Naive thymus-derived CD8-positive, alpha-beta T cell (primary cell): ENCODE results near the gene ADARB1. TPM values are rescaled to one million over a fixed set of nuclear protein-coding genes. Genes with fewer than 3 reads are reported as not detected.
"Not testable (repeated sequence)": the region's sequence is repeated elsewhere in the genome, so short reads cannot be mapped to it uniquely, and the experiment has no call there.

Experiments
- ATAC-seq, 2 donors: fragments of 150-1000 bp; cut with Tn5 transposase in 1 of 2; sonication (Bioruptor Pico), chemical (Tn5 transposase) in 1 of 2; 1 replicate in 1 of 2; 2 replicates in 1 of 2; pipeline ENCODE4 v1.10.0; 2021; ENCODE audit warnings: mild to moderate bottlenecking in 2 of 2, moderate library complexity in 2 of 2
- POLR2A ChIA-PET: fragments of 350-600 bp; sonication (Branson Sonifier 250); formaldehyde crosslinking; loops from one replicate; lab custom pipeline; 2021; ENCODE audit warnings: antibody characterized with exemption; lab: Charles Lee
- DNase-seq, 10 donors: peaks; one replicate each; pipeline versions ENCODE4 v3.0.0 to v3.0.0-alpha.2; 2020 to 2022
- H3K27ac Mint-ChIP-seq, 10 donors: one replicate each; pipeline ENCODE4 v1.8.0; 2020 to 2022; ENCODE audit warnings: mild to moderate bottlenecking in 10 of 10, mixed read lengths in 10 of 10, moderate library complexity in 4 of 10, inconsistent platforms in 1 of 10
- H3K27me3 Mint-ChIP-seq, 5 donors: one replicate each; pipeline ENCODE4 v1.8.0; 2021 to 2022; ENCODE audit warnings: mixed read lengths in 5 of 5
- H3K36me3 Mint-ChIP-seq, 3 donors: one replicate each; pipeline ENCODE4 v1.8.0; 2020 to 2022; ENCODE audit warnings: mixed read lengths in 3 of 3, mild to moderate bottlenecking in 2 of 3, inconsistent platforms in 1 of 3
- H3K4me1 Mint-ChIP-seq, 4 donors: one replicate each; pipeline ENCODE4 v1.8.0; 2021 to 2022; ENCODE audit warnings: mixed read lengths in 4 of 4
- H3K4me3 Mint-ChIP-seq, 10 donors: one replicate each; pipeline ENCODE4 v1.8.0; 2020 to 2022; ENCODE audit warnings: mild to moderate bottlenecking in 10 of 10, mixed read lengths in 10 of 10, moderate library complexity in 6 of 10, inconsistent platforms in 1 of 10
- H3K9me3 Mint-ChIP-seq, 9 donors: one replicate each; pipeline ENCODE4 v1.8.0; 2020 to 2022; ENCODE audit warnings: mixed read lengths in 9 of 9, mild to moderate bottlenecking in 3 of 9, inconsistent platforms in 1 of 9, moderate library complexity in 1 of 9
- polyA plus RNA-seq, 3 donors: library from polyadenylated mRNA; unstranded; fragments of 300-500 nt; fragmentation: Illumina TruSeq; gene quantifications; one replicate each; pipeline ENCODE4 v1.2.3, GENCODE V29; 2021
- total RNA-seq, 8 experiments: library from RNA in 2 of 8; stranded (reverse) in 2 of 8; gene quantifications; one replicate each; pipeline ENCODE4 v1.2.3 and lab custom pipeline; 2021 to 2026

The ADARB1 gene
- total and polyA plus RNA-seq, 5 experiments from 2014 or later: 2.9 to 36.9 (median 7.7) TPM

DNA sequence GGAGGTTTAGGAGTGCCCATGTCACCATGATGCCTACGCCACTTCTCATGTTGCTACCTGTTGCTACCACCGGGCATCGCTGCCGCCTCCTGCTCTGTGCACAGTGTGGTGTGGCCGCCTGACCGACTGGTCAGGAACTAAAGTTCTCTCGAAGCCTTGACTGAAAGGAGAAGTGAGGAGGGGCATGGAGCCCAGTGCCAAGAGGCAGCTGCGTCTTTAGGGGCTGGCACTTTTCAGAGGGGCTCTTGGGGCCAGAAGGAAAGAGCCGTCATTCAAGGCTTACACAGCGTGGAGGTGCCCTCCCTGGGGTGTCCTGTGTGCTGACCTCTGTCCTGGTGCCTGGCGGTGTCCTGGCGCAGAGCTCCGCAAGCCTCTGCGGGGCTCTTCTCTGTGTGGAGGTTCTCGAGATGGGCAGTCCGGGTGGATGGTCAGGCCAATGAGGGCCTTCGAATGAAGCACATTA lies 57.2 kb downstream of the ADARB1 start:
- H3K9me3 Mint-ChIP-seq: no peaks in the 10 kb centered on the region
- no peak for ATAC-seq
- no peak overlapping the region for H3K4me3 Mint-ChIP-seq
- peaks cover 15 to 55% (median 18%) of the 10 kb centered on the region in 4 donors for H3K4me1 Mint-ChIP-seq
- peak overlapping the region in 1 of 10 donors; percentile 49 for H3K27ac Mint-ChIP-seq
- no peaks in the 10 kb centered on the region for H3K27me3 Mint-ChIP-seq
- DNase-seq: no peak
- peaks cover 0 to 28% (median 0%) of the 10 kb centered on the region in 3 donors for H3K36me3 Mint-ChIP-seq
- POLR2A ChIA-PET: no interaction called here

DNA sequence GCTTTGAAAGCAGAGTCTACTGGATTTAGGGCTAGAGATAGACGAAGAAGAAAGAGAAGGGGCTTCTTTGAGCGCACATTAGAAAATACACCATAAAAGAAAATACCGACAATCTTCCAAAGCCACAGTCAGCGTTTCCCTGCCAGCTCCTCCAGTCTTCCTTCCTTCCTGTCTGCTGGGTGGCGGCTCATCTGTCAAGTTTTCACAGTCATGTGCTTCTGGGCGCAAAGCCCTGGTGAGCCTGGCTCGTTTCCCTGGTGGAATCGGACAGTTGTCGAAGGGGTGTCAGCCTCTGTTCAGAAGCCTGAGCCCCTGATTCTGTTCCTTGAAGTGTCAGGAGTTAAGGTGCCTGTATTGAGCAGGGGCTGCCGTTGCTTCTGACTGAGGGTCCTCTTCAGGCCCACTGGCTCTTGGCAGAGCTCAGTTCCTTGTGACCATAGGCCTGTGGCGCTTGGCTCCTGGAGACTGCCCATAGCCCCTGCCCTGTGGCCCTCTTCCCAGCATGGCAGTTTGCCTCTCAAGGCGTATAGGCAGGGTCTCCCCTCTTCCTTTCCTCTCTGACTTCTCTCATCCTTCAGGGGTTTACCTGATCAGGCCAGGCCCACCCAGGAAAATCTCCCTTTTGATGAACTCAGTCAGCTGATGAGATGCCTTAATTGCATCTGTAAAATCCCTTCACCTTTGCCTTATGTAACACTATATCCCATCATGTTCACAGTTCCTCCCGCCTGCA lies 58.6 kb downstream of the ADARB1 start:
- Mint-ChIP-seq H3K4me1 (peaks cover 12 to 50% (median 23%) of the 10 kb centered on the region in 4 donors), H3K27me3 (no peaks in the 10 kb centered on the region), H3K36me3 (peaks cover 0 to 21% (median 0%) of the 10 kb centered on the region in 3 donors), H3K4me3 (no peak overlapping the region), H3K27ac (peak overlapping the region in 5 of 10 donors; percentile 12 to 93 (median 76)), H3K9me3 (no peaks in the 10 kb centered on the region)
- ATAC-seq (no peak), DNase-seq (no peak)
- POLR2A ChIA-PET: no interaction called here

DNA sequence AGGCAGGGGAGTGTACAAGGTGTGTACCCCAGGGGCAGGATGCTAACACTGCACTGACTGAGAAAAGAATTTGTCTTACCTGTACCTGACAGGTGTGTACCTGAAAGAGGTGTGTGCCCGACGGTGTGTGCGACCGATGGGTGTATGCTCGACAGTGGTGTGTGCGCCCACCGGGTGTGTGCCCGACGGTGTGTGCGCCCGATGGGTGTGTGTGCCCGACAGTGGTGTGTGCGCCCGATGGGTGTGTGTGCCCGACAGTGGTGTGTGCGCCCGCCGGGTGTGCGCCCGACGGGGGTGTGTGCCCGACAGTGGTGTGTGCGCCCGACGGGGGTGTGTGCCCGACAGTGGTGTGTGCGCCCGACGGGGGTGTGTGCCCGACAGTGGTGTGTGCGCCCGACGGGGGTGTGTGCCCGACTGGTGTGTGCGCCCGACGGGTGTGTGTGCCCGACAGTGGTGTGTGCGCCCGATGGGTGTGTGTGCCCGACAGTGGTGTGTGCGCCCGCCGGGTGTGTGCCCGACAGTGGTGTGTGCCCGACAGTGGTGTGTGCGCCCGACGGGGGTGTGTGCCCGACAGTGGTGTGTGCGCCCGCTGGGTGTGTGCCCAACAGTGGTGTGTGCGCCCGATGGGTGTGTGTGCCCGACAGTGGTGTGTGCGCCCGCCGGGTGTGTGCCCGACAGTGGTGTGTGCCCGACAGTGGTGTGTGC lies 59.3 kb downstream of the ADARB1 start:
- POLR2A ChIA-PET, H3K9me3 Mint-ChIP-seq, H3K27me3 Mint-ChIP-seq, H3K4me3 Mint-ChIP-seq, ATAC-seq, DNase-seq: not testable (repeated sequence)
- H3K27ac Mint-ChIP-seq: peak overlapping the region in 2 of 10 donors; percentile 76 to 83
- H3K36me3 Mint-ChIP-seq: peaks cover 0 to 19% (median 0%) of the 10 kb centered on the region in 3 donors
- peaks cover 10 to 49% (median 17%) of the 10 kb centered on the region in 4 donors for H3K4me1 Mint-ChIP-seq

DNA sequence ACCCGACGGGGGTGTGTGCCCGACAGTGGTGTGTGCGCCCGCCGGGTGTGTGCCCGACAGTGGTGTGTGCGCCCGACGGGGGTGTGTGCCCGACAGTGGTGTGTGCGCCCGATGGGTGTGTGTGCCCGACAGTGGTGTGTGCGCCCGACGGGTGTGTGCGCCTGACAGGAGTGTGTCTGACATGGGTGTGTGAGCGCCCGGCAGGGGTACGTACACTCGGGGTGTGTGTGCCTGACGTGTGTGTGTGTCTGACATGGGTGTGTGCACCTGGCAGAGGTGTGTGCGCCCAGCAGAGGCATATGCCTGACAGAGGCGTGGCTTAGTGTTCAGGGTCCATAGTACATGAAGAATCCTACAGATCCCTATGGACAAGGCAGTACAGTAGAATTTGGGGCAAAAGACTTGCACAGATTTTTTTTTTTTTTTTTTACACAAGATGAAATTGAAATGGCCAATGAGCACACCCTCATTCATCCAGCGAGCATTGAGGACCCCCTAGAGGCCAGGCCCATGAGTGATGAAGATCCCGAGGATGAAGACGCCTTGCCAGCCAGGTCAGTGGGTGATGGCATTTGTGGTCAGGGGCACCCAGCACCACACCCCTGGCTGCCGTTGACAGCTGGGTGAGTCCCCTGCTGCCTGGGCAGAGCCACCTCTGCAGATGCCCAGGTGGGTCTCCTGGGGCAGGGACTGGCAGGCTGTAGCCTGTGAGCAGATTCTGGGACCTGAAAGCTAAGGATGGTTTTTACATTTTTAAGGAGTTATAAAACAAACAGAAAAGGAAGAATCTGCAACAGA lies 60.1 kb downstream of the ADARB1 start:
- POLR2A ChIA-PET: interaction anchor here (0.7 kb wide), 1 partner anchor 646 kb away, joined by 5 read pairs; no protein-coding TSS in a partner anchor

DNA sequence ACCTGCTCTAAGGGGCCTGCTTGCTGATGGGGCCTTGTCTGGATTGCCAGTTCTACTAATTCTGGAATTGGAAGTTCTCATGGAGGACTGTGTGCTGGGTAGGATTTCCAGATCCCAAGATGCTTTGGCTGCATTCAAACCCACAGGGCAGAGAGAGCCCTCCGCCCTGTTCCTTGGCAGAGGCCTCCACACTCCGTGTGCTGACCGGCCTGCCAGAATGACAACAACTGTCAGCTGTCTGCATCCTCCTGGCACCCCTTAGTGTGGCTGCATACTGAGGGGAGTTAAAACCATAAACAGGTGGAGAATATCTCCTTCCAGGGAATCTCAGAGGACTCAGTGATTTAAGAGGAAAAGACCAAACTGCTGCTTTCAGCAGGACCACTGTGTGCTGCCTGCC lies 60.7 kb downstream of the ADARB1 start:
- Mint-ChIP-seq H3K4me3 (no peak overlapping the region), H3K27ac (no peak overlapping the region), H3K36me3 (peaks cover 0 to 18% (median 0%) of the 10 kb centered on the region in 3 donors), H3K4me1 (peaks cover 10 to 40% (median 19%) of the 10 kb centered on the region in 4 donors), H3K27me3 (no peaks in the 10 kb centered on the region), H3K9me3 (no peaks in the 10 kb centered on the region)
- POLR2A ChIA-PET: interaction anchor here (0.7 kb wide), 1 partner anchor 646 kb away, joined by 5 read pairs; no protein-coding TSS in a partner anchor
- no peak for ATAC-seq
- DNase-seq: no peak

More for the DNA sequence above, 60.1 kb downstream of the ADARB1 start:
- Mint-ChIP-seq H3K4me1 (peaks cover 10 to 43% (median 18%) of the 10 kb centered on the region in 4 donors), H3K9me3 (no peaks in the 10 kb centered on the region), H3K4me3 (no peak overlapping the region), H3K36me3 (peaks cover 0 to 19% (median 0%) of the 10 kb centered on the region in 3 donors), H3K27me3 (no peaks in the 10 kb centered on the region), H3K27ac (peak overlapping the region in 1 of 10 donors; percentile 75)
- DNase-seq (no peak), ATAC-seq (no peak)

DNA sequence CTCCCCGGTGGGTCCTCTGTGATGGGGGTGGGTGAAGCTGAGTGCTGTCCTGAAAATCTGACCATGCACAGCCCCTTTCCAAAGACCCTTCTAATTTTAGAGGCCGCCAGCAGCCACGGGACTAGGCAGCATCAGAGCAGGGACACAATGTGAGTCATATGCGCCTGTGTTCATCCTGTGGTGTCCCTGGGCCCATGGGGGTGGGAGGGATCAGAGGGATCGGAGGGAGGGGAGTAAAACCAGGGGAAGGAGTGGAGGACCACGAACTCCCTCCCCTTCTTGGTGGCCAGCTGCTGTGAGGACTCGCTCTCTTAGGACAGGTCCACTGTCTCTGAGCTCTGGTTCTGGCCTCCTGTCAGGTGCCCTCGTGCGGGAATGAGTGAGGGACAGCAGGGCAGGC lies 61.5 kb downstream of the ADARB1 start:
- H3K9me3 Mint-ChIP-seq: no peaks in the 10 kb centered on the region
- H3K4me1 Mint-ChIP-seq: peaks cover 12 to 37% (median 21%) of the 10 kb centered on the region in 4 donors
- no peak for ATAC-seq
- POLR2A ChIA-PET: interaction anchor here (1.3 kb wide), 1 partner anchor 196 kb away, joined by 3 read pairs; the partner anchor contains the start of gene SLX9
- no peak overlapping the region for H3K27ac Mint-ChIP-seq
- H3K27me3 Mint-ChIP-seq: no peaks in the 10 kb centered on the region
- peaks cover 0 to 22% (median 0%) of the 10 kb centered on the region in 3 donors for H3K36me3 Mint-ChIP-seq
- no peak for DNase-seq
- no peak overlapping the region for H3K4me3 Mint-ChIP-seq

DNA sequence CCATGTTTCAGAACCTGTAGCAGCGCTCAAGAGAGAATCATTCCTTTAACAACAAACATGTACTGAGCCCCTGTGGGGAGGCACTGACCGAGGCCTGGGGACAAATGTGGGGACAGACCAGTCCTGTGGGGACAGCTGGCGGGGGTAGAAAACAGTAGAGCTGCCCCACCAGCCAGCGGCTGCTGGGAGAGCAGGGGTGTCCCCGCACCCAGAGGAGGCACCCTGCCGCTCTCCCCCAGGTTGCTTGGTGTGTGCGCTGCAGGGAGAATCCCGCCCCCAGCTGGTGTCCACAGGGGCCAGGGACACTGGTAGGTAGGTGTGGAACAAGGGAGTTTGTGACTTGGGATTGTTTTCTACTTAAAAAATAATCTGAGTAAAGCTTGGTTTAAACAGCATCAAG lies 62.1 kb downstream of the ADARB1 start:
- DNase-seq (no peak), ATAC-seq (no peak)
- peaks cover 0 to 22% (median 0%) of the 10 kb centered on the region in 3 donors for H3K36me3 Mint-ChIP-seq
- POLR2A ChIA-PET: interaction anchor here (1.3 kb wide), 1 partner anchor 196 kb away, joined by 3 read pairs; the partner anchor contains the start of gene SLX9
- H3K27me3 Mint-ChIP-seq: no peaks in the 10 kb centered on the region
- no peak overlapping the region for H3K27ac Mint-ChIP-seq
- H3K4me1 Mint-ChIP-seq: peaks cover 12 to 34% (median 21%) of the 10 kb centered on the region in 4 donors
- H3K9me3 Mint-ChIP-seq: no peaks in the 10 kb centered on the region
- H3K4me3 Mint-ChIP-seq: no peak overlapping the region

DNA sequence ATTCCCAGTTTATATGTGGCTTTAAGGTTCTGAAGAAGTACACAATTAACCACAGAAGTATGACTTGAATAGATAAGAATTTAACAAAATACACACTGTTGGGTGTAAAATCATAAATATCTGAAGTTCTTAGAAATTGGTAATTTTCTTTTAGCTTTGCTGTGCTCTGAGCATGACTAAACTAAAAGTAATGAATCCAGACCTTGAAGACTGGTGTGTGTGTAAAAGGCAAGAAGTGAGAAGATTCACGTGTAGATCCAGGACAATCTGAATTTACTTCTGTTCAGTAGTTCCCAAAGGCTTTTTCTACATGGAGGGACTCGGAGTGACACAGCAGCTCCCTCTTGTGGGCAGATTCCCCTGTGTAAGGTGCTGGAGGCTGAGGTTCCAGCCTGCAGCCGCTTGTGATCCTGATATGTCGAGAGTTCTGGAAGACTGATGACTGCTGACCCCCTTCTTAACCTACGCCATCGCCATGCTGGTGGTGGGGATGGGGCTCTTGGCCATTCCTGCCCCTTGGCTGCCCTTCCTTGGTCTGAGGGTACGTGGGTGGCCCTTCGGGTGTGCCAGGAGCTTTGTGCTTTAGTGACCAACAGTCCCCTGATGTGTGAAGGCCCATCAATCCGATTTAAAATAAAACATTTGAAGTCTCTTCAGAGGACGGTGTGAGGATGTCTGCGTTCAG lies 62.7 kb downstream of the ADARB1 start:
- no peak overlapping the region for H3K4me3 Mint-ChIP-seq
- ATAC-seq: peak; percentile 46 to 48

DNA sequence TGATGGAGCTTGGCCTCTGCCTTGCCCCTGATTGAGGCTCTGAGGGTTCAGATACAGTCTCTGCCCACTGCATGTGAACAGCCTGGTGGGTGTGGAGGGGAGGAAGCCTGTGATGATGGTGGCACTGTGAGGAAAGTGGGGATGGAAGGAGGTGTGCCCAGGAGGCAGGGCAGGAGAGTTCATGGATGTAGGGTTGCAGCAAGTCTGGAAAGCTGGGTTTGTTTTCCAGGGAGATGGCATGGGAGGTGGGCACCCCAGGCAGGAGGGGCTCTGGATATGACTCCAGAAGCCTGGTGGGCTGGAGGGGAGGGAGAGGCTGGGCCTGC lies 63.2 kb downstream of the ADARB1 start:
- peaks cover 12 to 26% (median 18%) of the 10 kb centered on the region in 4 donors for H3K4me1 Mint-ChIP-seq
- no peaks in the 10 kb centered on the region for H3K27me3 Mint-ChIP-seq
- peaks cover 0 to 22% (median 0%) of the 10 kb centered on the region in 3 donors for H3K36me3 Mint-ChIP-seq
- H3K27ac Mint-ChIP-seq: peak overlapping the region in 4 of 10 donors; percentile 13 to 57 (median 28)
- no peaks in the 10 kb centered on the region for H3K9me3 Mint-ChIP-seq
- DNase-seq (no peak), ATAC-seq (no peak)
- POLR2A ChIA-PET: interaction anchor here (1.4 to 1.8 kb wide), 2 partner anchors 20 to 188 kb away, joined by 3 to 8 read pairs; no protein-coding TSS in a partner anchor
- no peak overlapping the region for H3K4me3 Mint-ChIP-seq

More for the DNA sequence above, 62.7 kb downstream of the ADARB1 start:
- Mint-ChIP-seq H3K36me3 (peaks cover 0 to 22% (median 0%) of the 10 kb centered on the region in 3 donors), H3K27me3 (no peaks in the 10 kb centered on the region), H3K27ac (peak overlapping the region in 6 of 10 donors; percentile 11 to 57 (median 19)), H3K4me1 (peaks cover 12 to 30% (median 21%) of the 10 kb centered on the region in 4 donors), H3K9me3 (no peaks in the 10 kb centered on the region)
- POLR2A ChIA-PET: interaction anchor here (1.3 to 1.8 kb wide), 2 partner anchors 187 to 197 kb away, joined by 3 to 8 read pairs; partner anchors contain the start of gene SLX9
- peak; percentile 29 to 75 (median 46) for DNase-seq

DNA sequence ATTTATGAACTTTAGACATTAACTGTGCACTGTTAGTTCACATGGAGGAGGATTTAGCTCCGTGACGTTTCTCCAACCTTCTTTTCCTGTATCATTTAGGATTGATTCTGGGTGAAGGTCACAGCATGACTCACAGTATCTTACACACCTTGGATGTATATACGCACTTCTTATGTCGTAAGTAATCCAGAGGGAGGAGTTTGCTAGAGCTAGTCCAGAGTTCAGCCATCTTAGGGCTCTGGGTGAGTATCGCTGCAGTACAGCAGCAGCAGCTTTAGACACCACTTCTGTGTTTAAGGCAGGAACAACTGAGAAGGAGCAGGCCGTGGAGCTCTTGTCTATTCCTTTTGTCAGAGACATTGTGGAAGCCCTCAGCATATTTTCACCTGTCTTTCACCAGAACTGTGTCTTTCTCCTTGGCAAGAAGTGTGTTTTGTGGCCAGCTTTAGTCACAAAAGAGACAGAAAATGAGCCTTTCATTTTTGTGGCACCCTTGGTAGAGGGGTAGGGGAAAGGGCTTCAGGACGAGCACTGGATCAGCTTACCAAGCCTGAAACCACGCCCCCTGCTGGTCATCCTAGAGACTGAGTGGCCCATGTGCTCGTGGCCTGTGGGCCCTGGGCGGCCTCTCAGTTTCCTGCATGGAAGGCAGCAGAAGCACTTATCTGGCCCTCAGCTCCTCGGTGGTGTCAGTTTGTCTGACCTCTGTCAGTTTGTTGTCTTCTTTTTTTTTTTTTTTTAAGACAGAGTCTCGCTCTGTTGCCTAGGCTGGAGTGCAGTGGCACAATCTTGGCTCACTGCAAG lies 64.0 kb downstream of the ADARB1 start:
- DNase-seq (peak; percentile 46 to 86 (median 63)), ATAC-seq (peak; percentile 71 to 72)
- peak overlapping the region in 2 of 10 donors; percentile 58 to 88 for H3K27ac Mint-ChIP-seq
- H3K9me3 Mint-ChIP-seq: no peaks in the 10 kb centered on the region
- POLR2A ChIA-PET: interaction anchor here (1.0 to 1.8 kb wide), 3 partner anchors 10 to 189 kb away, joined by 3 to 8 read pairs (median 3); no protein-coding TSS in a partner anchor
- H3K36me3 Mint-ChIP-seq: peaks cover 0 to 27% (median 0%) of the 10 kb centered on the region in 3 donors
- no peak overlapping the region for H3K4me3 Mint-ChIP-seq
- no peaks in the 10 kb centered on the region for H3K27me3 Mint-ChIP-seq
- peaks cover 8 to 19% (median 12%) of the 10 kb centered on the region in 4 donors for H3K4me1 Mint-ChIP-seq

DNA sequence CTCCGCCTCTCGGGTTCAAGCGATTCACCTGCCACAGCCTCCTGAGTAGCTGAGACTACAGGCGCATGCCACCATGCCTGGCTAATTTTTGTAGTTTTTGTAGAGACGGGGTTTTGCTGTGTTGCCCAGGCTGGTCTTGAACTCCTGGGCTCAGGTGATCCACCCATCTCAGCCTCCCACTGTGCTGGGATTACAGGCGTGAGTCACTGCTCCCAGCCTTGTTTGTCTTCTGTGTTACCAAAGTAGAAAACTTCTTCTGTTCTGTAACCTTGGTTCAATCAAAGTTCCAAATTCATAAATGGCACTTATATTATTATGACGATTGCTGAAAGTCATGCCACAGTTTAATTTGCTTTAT lies 64.6 kb downstream of the ADARB1 start:
- H3K27me3 Mint-ChIP-seq, H3K4me3 Mint-ChIP-seq, ATAC-seq, H3K27ac Mint-ChIP-seq, H3K9me3 Mint-ChIP-seq, DNase-seq: not testable (repeated sequence)
- Mint-ChIP-seq H3K4me1 (peaks cover 10 to 19% (median 12%) of the 10 kb centered on the region in 4 donors), H3K36me3 (peaks cover 0 to 31% (median 0%) of the 10 kb centered on the region in 3 donors)
- POLR2A ChIA-PET: interaction anchor here (1.0 to 1.8 kb wide), 3 partner anchors 11 to 189 kb away, joined by 3 to 8 read pairs (median 3); no protein-coding TSS in a partner anchor
